Dermis lymphatic vessel endothelial cell (primary cell): ENCODE measurements around the gene PTPN9. TPM values are rescaled to one million over a fixed set of nuclear protein-coding genes. Genes with fewer than 3 reads are reported as not detected.

ENCODE experiments used
- total RNA-seq: library from RNA; depleted of rRNA; stranded (reverse); fragments of >200 nt; gene quantifications from 2 replicates; pipeline ENCODE4 v1.2.1, GENCODE V29; 2014

Gene PTPN9
- total RNA-seq = 19.6 and 20.4 TPM in 2 replicates

GRCh38 chr15:75578948-75579920 lies at the start of gene PTPN9:
TSS of gene PTPN9 (minus strand) at chr15:75579315. CDS start at chr15:75578776, 539 bp downstream.

GRCh38 chr15:75625542-75626347 lies 46.6 kb upstream of the PTPN9 start, which contains the start of gene SNUPN:
TSS of gene SNUPN (minus strand) at chr15:75625725. CDS start at chr15:75621051, 4,674 bp downstream.

GRCh38 chr15:75451674-75452363 lies 127.3 kb downstream of the PTPN9 start, which contains the start of gene SIN3A:
TSS of gene SIN3A (minus strand) at chr15:75451690. CDS start at chr15:75430375, 21,315 bp downstream.

Other genes with a start within 250 kb of the PTPN9 start
- gene COMMD4, start 243.3 kb downstream of the PTPN9 start, total RNA-seq = 80.5 and 86.0 TPM in 2 replicates
- gene NEIL1, start 232.3 kb downstream of the PTPN9 start, total RNA-seq = 11.9 and 12.5 TPM in 2 replicates
- 109 and 119 TPM in 2 replicates for gene MAN2C1, start 210.7 kb downstream of the PTPN9 start, total RNA-seq
- gene SIN3A, start 127.6 kb downstream of the PTPN9 start, total RNA-seq = 28.0 and 30.6 TPM in 2 replicates
- 14.2 and 16.9 TPM in 2 replicates for gene SNUPN, start 46.4 kb upstream of the PTPN9 start, total RNA-seq
- gene IMP3, start 60.9 kb upstream of the PTPN9 start, total RNA-seq = 71.6 and 72.1 TPM in 2 replicates
- gene SNX33, start 68.6 kb upstream of the PTPN9 start, total RNA-seq = 12.5 and 16.2 TPM in 2 replicates
- 0.17 and 1.4 TPM in 2 replicates for gene CSPG4, start 133.5 kb upstream of the PTPN9 start, total RNA-seq